ENCODE data around the gene RCOR1. TPM values are rescaled to one million over a fixed set of nuclear protein-coding genes. Genes with fewer than 3 reads are reported as not detected.

Gene RCOR1
- total RNA-seq, 6 experiments from 2014 or later = 24.5 to 27.6 (median 25.1) TPM

- H3K4me3 Mint-ChIP-seq = no peak overlapping the region
- no peaks in the 10 kb centered on the region for H3K4me1 Mint-ChIP-seq (ENCODE audit: low read depth)
- H3K27me3 Mint-ChIP-seq (ENCODE audit: insufficient read depth) = no peaks in the 10 kb centered on the region
- no peaks in the 10 kb centered on the region for H3K9me3 Mint-ChIP-seq
- no peak for TF ChIP-seq CTCF (IDR thresholded peaks at IDR 0.05)
- H3K36me3 Mint-ChIP-seq (ENCODE audit: low read depth) = 0 out of 2 replicates have a peak, but pooled peaks cover 6% of the 10 kb centered on the region
- H3K27ac Mint-ChIP-seq = no peak overlapping the region
- no peak for DNase-seq
These were observed 158.6 kb downstream of the RCOR1 start for GRCh38 chr14:102751088-102751487.

GRCh38 chr14:102752239-102752847 is 159.9 kb downstream of the RCOR1 start:
- no peak overlapping the region for H3K27ac Mint-ChIP-seq
- no peaks in the 10 kb centered on the region for H3K4me1 Mint-ChIP-seq (ENCODE audit: low read depth)
- DNase-seq = no peak
- H3K9me3 Mint-ChIP-seq = no peaks in the 10 kb centered on the region
- peaks cover 2% of the 10 kb centered on the region; the same call in 1 of the 2 replicates for H3K27me3 Mint-ChIP-seq (ENCODE audit: insufficient read depth)
- 0 out of 2 replicates have a peak, but pooled peaks cover 6% of the 10 kb centered on the region for H3K36me3 Mint-ChIP-seq (ENCODE audit: low read depth)
- H3K4me3 Mint-ChIP-seq = no peak overlapping the region
- no peak for TF ChIP-seq CTCF (IDR thresholded peaks at IDR 0.05)

GRCh38 chr14:102754370-102755262 is 162.2 kb downstream of the RCOR1 start:
- H3K27ac Mint-ChIP-seq = no peak overlapping the region
- H3K4me3 Mint-ChIP-seq = no peak overlapping the region
- peaks cover 4% of the 10 kb centered on the region for H3K27me3 Mint-ChIP-seq (ENCODE audit: insufficient read depth)
- peaks cover 6% of the 10 kb centered on the region for H3K4me1 Mint-ChIP-seq (ENCODE audit: low read depth)
- no peaks in the 10 kb centered on the region for H3K9me3 Mint-ChIP-seq
- 0 out of 2 replicates have a peak, but pooled peaks cover 6% of the 10 kb centered on the region for H3K36me3 Mint-ChIP-seq (ENCODE audit: low read depth)
- DNase-seq = no peak
- no peak for TF ChIP-seq CTCF (IDR thresholded peaks at IDR 0.05)

- Mint-ChIP-seq H3K27ac (no peak overlapping the region), H3K27me3 (ENCODE audit: insufficient read depth) (peaks cover 4% of the 10 kb centered on the region), H3K4me1 (ENCODE audit: low read depth) (peaks cover 9% of the 10 kb centered on the region), H3K36me3 (ENCODE audit: low read depth) (0 out of 2 replicates have a peak, but pooled peaks cover 6% of the 10 kb centered on the region), H3K9me3 (no peaks in the 10 kb centered on the region), H3K4me3 (no peak overlapping the region)
- no peak for DNase-seq
- no peak for TF ChIP-seq CTCF (IDR thresholded peaks at IDR 0.05)
These were observed 165.2 kb downstream of the RCOR1 start for GRCh38 chr14:102757646-102758045.

GRCh38 chr14:102758087-102758486 is 165.6 kb downstream of the RCOR1 start:
- Mint-ChIP-seq H3K36me3 (ENCODE audit: low read depth) (0 out of 2 replicates have a peak, but pooled peaks cover 6% of the 10 kb centered on the region), H3K27me3 (ENCODE audit: insufficient read depth) (peaks cover 4% of the 10 kb centered on the region), H3K4me1 (ENCODE audit: low read depth) (peaks cover 9% of the 10 kb centered on the region), H3K4me3 (no peak overlapping the region), H3K9me3 (no peaks in the 10 kb centered on the region), H3K27ac (no peak overlapping the region)
- DNase-seq = no peak
- no peak for TF ChIP-seq CTCF (IDR thresholded peaks at IDR 0.05)
